AG20443 (cell line): Measurements from ENCODE around the gene LRPAP1.
A peak's percentile ranks its signal among the peaks of the same experiment; 100 is the strongest.
"Not testable (repeated sequence)": the region's sequence is repeated elsewhere in the genome, so short reads cannot be mapped to it uniquely, and the experiment has no call there.

Source experiments
- DNase-seq: peaks from one replicate; pipeline ENCODE4 v3.0.0; 2012; ENCODE audit warnings: low spot score, mixed read lengths

LRPAP1 gene

GRCh38 chr4:3531879-3532750 is at the start of gene LRPAP1:
Gene LRPAP1 (minus strand): TSS chr4:3532422. CDS start chr4:3532412, 10 bp downstream.
- DNase-seq: peak; percentile 100

- DNase-seq: not testable (repeated sequence)
Measured at GRCh38 chr4:3581334-3582090, 49.3 kb upstream of the LRPAP1 start.

- not testable (repeated sequence) for DNase-seq
Measured at GRCh38 chr4:3580859-3581258, 48.6 kb upstream of the LRPAP1 start.

GRCh38 chr4:3578527-3579144 is 46.4 kb upstream of the LRPAP1 start:
- not testable (repeated sequence) for DNase-seq

- not testable (repeated sequence) for DNase-seq
Measured at GRCh38 chr4:3578052-3578451, 45.8 kb upstream of the LRPAP1 start.

- not testable (repeated sequence) for DNase-seq
Measured at GRCh38 chr4:3577208-3577892, 45.1 kb upstream of the LRPAP1 start.

- DNase-seq: not testable (repeated sequence)
Measured at GRCh38 chr4:3576533-3577207, 44.4 kb upstream of the LRPAP1 start.

GRCh38 chr4:3575426-3576369 is 43.5 kb upstream of the LRPAP1 start:
- DNase-seq: not testable (repeated sequence)

GRCh38 chr4:3574865-3575264 is 42.6 kb upstream of the LRPAP1 start:
- DNase-seq: not testable (repeated sequence)

- not testable (repeated sequence) for DNase-seq
Measured at GRCh38 chr4:3574346-3574745, 42.1 kb upstream of the LRPAP1 start.

GRCh38 chr4:3573131-3573530 is 40.9 kb upstream of the LRPAP1 start:
- no peak for DNase-seq

GRCh38 chr4:3572363-3572762 is 40.1 kb upstream of the LRPAP1 start:
- no peak for DNase-seq

- no peak for DNase-seq
Measured at GRCh38 chr4:3571921-3572320, 39.7 kb upstream of the LRPAP1 start.

GRCh38 chr4:3570923-3571322 is 38.7 kb upstream of the LRPAP1 start:
- not testable (repeated sequence) for DNase-seq

GRCh38 chr4:3569611-3570010 is 37.4 kb upstream of the LRPAP1 start:
- not testable (repeated sequence) for DNase-seq

- DNase-seq: not testable (repeated sequence)
Measured at GRCh38 chr4:3566701-3567100, 34.5 kb upstream of the LRPAP1 start.

- not testable (repeated sequence) for DNase-seq
Measured at GRCh38 chr4:3566301-3566700, 34.1 kb upstream of the LRPAP1 start.

- not testable (repeated sequence) for DNase-seq
Measured at GRCh38 chr4:3564948-3565347, 32.7 kb upstream of the LRPAP1 start.

- no peak for DNase-seq
Measured at GRCh38 chr4:3563403-3563802, 31.2 kb upstream of the LRPAP1 start.

GRCh38 chr4:3562127-3562526 is 29.9 kb upstream of the LRPAP1 start:
- DNase-seq: not testable (repeated sequence)
